Activated B cell treated with CpG ODN at 0.5 μM for 24 hours (primary cell): Measurements from ENCODE around the gene LCE3B. TPM values are rescaled to one million over a fixed set of nuclear protein-coding genes. Genes with fewer than 3 reads are reported as not detected.
"Not testable (repeated sequence)": the region's sequence is repeated elsewhere in the genome, so short reads cannot be mapped to it uniquely, and the experiment has no call there.

ENCODE experiments used
- ATAC-seq: fragments of 200-7000 bp; cut with Tn5 transposase; one replicate; pipeline ENCODE4 v1.10.0; 2021; ENCODE audit warnings: low read depth, mild to moderate bottlenecking, moderate library complexity
- CTCF ChIA-PET: fragments of 350-600 bp; sonication (Branson Sonifier 250); formaldehyde crosslinking; loops from one replicate; lab custom pipeline; 2021; ENCODE audit warnings: antibody characterized with exemption; lab: Charles Lee
- POLR2A ChIA-PET: fragments of 350-600 bp; sonication (Branson Sonifier 250); formaldehyde crosslinking; loops from one replicate; lab custom pipeline; 2021; ENCODE audit warnings: antibody characterized with exemption; lab: Charles Lee
- DNase-seq: peaks from one replicate; pipeline ENCODE4 v3.0.0; 2022
- H3K27ac Mint-ChIP-seq: one replicate; pipeline ENCODE4 v1.8.0; 2020; ENCODE audit warnings: mixed read lengths
- H3K27me3 Mint-ChIP-seq: one replicate; pipeline ENCODE4 v1.8.0; 2021; ENCODE audit warnings: mixed read lengths
- H3K36me3 Mint-ChIP-seq: one replicate; pipeline ENCODE4 v1.8.0; 2021; ENCODE audit warnings: low read depth, mixed read lengths
- H3K4me1 Mint-ChIP-seq: one replicate; pipeline ENCODE4 v1.8.0; 2021; ENCODE audit warnings: mixed read lengths
- H3K4me3 Mint-ChIP-seq: one replicate; pipeline ENCODE4 v1.8.0; 2020; ENCODE audit warnings: mild to moderate bottlenecking, mixed read lengths
- H3K9me3 Mint-ChIP-seq: one replicate; pipeline ENCODE4 v1.8.0; 2020; ENCODE audit warnings: mixed read lengths
- CTCF ChIP-seq: fragments of 200-600 bp; IDR thresholded peaks from one replicate; pipeline ENCODE4 v1.8.0; 2022; ENCODE audit warnings: antibody characterized with exemption, mild to moderate bottlenecking
- intact Hi-C: fragments of 100-400 bp; cut with micrococcal nuclease; formaldehyde crosslinking; loops from one replicate; pipeline ENCODE4 v1.15.1; 2024
- total RNA-seq: library from RNA; stranded (reverse); gene quantifications from 2 replicates; pipeline ENCODE4 v1.2.3, GENCODE V29; 2022

The LCE3B gene
- total RNA-seq: not detected in 2 replicates

- Mint-ChIP-seq H3K4me3 (no peak within 1 kb of the TSS), H3K9me3 (peaks cover 6% of the 10 kb centered on the region), H3K36me3 (no peaks in the 10 kb centered on the region), H3K27me3 (no peaks in the 10 kb centered on the region), H3K27ac (no peak within 1 kb of the TSS), H3K4me1 (no peaks in the 10 kb centered on the region)
- ATAC-seq (no peak), DNase-seq (no peak)
- POLR2A ChIA-PET: no interaction called here
- intact Hi-C loops: no loop called here
- no peak for TF ChIP-seq CTCF
- CTCF ChIA-PET: no interaction called here
Measured at GRCh38 chr1:152613511-152613910, at the start of gene LCE3B. Gene LCE3B (plus strand): TSS chr1:152613811. CDS start chr1:152613811, 0 bp downstream.

- Mint-ChIP-seq H3K4me3 (no peak overlapping the region), H3K27ac (no peak overlapping the region), H3K36me3 (no peaks in the 10 kb centered on the region), H3K27me3 (peaks cover 2% of the 10 kb centered on the region), H3K4me1 (no peaks in the 10 kb centered on the region), H3K9me3 (peaks cover 15% of the 10 kb centered on the region)
- CTCF ChIA-PET: no interaction called here
- ATAC-seq: no peak
- TF ChIP-seq CTCF: no peak
- intact Hi-C loops: no loop called here
- POLR2A ChIA-PET: no interaction called here
- DNase-seq: no peak
Measured at GRCh38 chr1:152565115-152565514, 48.5 kb upstream of the LCE3B start.

DNA sequence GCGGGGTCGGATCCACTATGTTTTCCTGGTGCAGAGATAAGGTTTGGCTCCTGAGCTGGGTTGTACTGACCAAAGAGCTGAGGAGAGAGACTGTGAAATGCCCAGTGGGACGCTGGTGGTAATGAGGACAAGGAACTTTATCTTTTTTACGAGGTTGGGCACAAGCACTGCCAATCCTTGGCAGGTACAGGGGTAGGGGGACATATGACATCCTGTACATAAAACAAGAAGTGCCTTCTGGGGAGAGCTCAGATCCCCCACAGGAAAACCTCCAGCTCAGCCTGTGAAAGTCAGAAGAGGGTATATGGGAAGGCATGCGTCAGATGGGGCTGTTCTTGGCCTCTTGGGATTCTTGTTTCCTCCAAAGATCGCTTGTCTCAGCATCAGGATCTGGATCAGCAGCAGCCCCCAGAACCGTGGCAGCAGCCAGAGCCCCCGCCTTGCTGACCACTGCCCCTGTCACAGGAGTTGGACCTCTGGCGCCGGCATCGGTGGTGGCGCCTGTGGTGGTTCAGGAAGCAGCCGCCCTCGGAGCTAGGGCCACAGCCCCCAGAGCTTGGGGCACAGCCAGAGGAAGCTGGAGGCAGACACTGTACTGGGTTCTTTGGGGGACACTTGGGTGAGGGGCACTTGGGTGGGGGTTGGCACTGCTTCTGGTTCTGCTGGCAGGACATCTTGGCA lies 47.9 kb upstream of the LCE3B start:
- Mint-ChIP-seq H3K36me3 (no peaks in the 10 kb centered on the region), H3K9me3 (peaks cover 16% of the 10 kb centered on the region), H3K27me3 (peaks cover 2% of the 10 kb centered on the region), H3K27ac (no peak overlapping the region), H3K4me3 (no peak overlapping the region), H3K4me1 (no peaks in the 10 kb centered on the region)
- TF ChIP-seq CTCF: no peak
- ChIA-PET POLR2A (no interaction called here), CTCF (no interaction called here)
- ATAC-seq (no peak), DNase-seq (no peak)
- intact Hi-C loops: no loop called here

- ChIA-PET CTCF (no interaction called here), POLR2A (no interaction called here)
- peaks cover 18% of the 10 kb centered on the region for H3K9me3 Mint-ChIP-seq
- H3K4me3 Mint-ChIP-seq: no peak within 1 kb of the TSS
- DNase-seq (no peak), ATAC-seq (no peak)
- TF ChIP-seq CTCF: no peak
- peaks cover 5% of the 10 kb centered on the region for H3K27me3 Mint-ChIP-seq
- H3K4me1 Mint-ChIP-seq: no peaks in the 10 kb centered on the region
- H3K27ac Mint-ChIP-seq: no peak within 1 kb of the TSS
- H3K36me3 Mint-ChIP-seq: no peaks in the 10 kb centered on the region
- intact Hi-C loops: no loop called here
Measured at GRCh38 chr1:152566681-152567080, 46.9 kb upstream of the LCE3B start, which contains the start of gene LCE3E. Gene LCE3E (minus strand): TSS chr1:152566780. CDS start chr1:152566208, 572 bp downstream.

GRCh38 chr1:152577168-152577567 lies 36.4 kb upstream of the LCE3B start:
- no peak overlapping the region for H3K27ac Mint-ChIP-seq
- no peaks in the 10 kb centered on the region for H3K36me3 Mint-ChIP-seq
- ChIA-PET POLR2A (no interaction called here), CTCF (no interaction called here)
- no peak overlapping the region for H3K4me3 Mint-ChIP-seq
- peaks cover 3% of the 10 kb centered on the region for H3K9me3 Mint-ChIP-seq
- no peak for ATAC-seq
- H3K27me3 Mint-ChIP-seq: peaks cover 11% of the 10 kb centered on the region
- intact Hi-C loops: no loop called here
- H3K4me1 Mint-ChIP-seq: no peaks in the 10 kb centered on the region
- DNase-seq: no peak
- no peak for TF ChIP-seq CTCF

GRCh38 chr1:152579526-152579925 lies 34.1 kb upstream of the LCE3B start:
- CTCF ChIA-PET, H3K9me3 Mint-ChIP-seq, H3K4me3 Mint-ChIP-seq, intact Hi-C loops, H3K36me3 Mint-ChIP-seq, H3K4me1 Mint-ChIP-seq, H3K27me3 Mint-ChIP-seq, DNase-seq, POLR2A ChIA-PET, H3K27ac Mint-ChIP-seq, ATAC-seq: not testable (repeated sequence)
